ENCODE measurements around the gene PID1. TPM values are rescaled to one million over a fixed set of nuclear protein-coding genes. Genes with fewer than 3 reads are reported as not detected.

Gene PID1
- total RNA-seq, 1 experiment from 2014 or later: 2.9 TPM

- Histone ChIP-seq H3K27me3 (ENCODE audit: control insufficient read depth, insufficient read depth, low read length) (no peaks in the 10 kb centered on the region), H3K27ac (ENCODE audit: low read length) (no peak overlapping the region), H3K4me1 (ENCODE audit: control insufficient read depth, insufficient read depth, low read length) (no peaks in the 10 kb centered on the region; the same call in 1 of the 2 replicates), H3K9me3 (ENCODE audit: control insufficient read depth, insufficient read depth, low read depth, low read length) (no peaks in the 10 kb centered on the region), H3K4me3 (ENCODE audit: low read depth in 2 of 2, low read length in 2 of 2) (no peak overlapping the region), H3K36me3 (ENCODE audit: control insufficient read depth, insufficient read depth, low read length) (no peaks in the 10 kb centered on the region)
- no peak for ATAC-seq
- no peak for DNase-seq (ENCODE audit: low read depth, low spot score)
- ChIA-PET POLR2A (no interaction called here), CTCF (no interaction called here)
- TF ChIP-seq POLR2AphosphoS5 (IDR thresholded peaks at IDR 0.05; ENCODE audit: low read depth, low read length) (no peak), CTCF (IDR thresholded peaks at IDR 0.05) (no peak), TCF7L2 (IDR thresholded peaks at IDR 0.05; ENCODE audit: low read depth, low read length) (no peak), REST (IDR thresholded peaks at IDR 0.05; ENCODE audit: insufficient read depth in 1 of 2, low read depth in 2 of 2, low read length in 1 of 2) (no peak), SIN3A (IDR thresholded peaks at IDR 0.05; ENCODE audit: borderline replicate concordance, insufficient read depth, low read depth, low read length) (no peak)
- intact Hi-C loops (cut with micrococcal nuclease; ENCODE audit: unreplicated experiment): no loop called here
- in situ Hi-C loops (cut with HindIII; ENCODE audit: low pct_unique_long_range_greater_than_20kb, low sequenced_read_pairs): no loop called here
- no TSS peak for BruUV-seq (replicated peaks)
Measured at GRCh38 chr2:229160180-229160579, 110.9 kb downstream of the PID1 start.

DNA sequence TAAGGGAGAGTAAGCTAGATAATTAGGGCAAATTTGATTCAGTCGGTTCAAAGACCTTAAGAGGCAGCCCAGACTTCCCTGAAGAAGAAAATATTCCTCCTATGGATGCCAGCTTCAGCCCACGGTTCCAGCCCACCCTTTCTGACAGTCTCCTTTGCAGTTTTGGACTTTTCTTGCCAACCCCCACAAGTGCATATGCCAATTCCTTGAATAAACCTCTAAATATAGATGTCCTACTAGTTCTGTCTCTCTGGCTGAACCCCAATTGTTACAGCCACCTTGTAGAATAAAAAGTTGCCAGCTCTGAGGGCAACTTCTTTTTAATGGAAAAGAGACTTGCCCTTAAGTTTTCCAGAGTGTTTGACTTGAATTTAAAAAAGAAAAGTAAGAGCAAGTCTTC, 111.7 kb downstream of the PID1 start:
- POLR2A ChIA-PET: no interaction called here
- in situ Hi-C loops (cut with HindIII; ENCODE audit: low pct_unique_long_range_greater_than_20kb, low sequenced_read_pairs) (no loop called here), intact Hi-C loops (cut with micrococcal nuclease; ENCODE audit: unreplicated experiment) (no loop called here)
- ATAC-seq (no peak), DNase-seq (ENCODE audit: low read depth, low spot score) (no peak)
- H3K36me3 ChIP-seq (ENCODE audit: control insufficient read depth, insufficient read depth, low read length): no peaks in the 10 kb centered on the region
- H3K4me1 ChIP-seq (ENCODE audit: control insufficient read depth, insufficient read depth, low read length): no peaks in the 10 kb centered on the region; the same call in 1 of the 2 replicates
- CTCF ChIA-PET: no interaction called here
- no peak overlapping the region for H3K27ac ChIP-seq (ENCODE audit: low read length)
- H3K9me3 ChIP-seq (ENCODE audit: control insufficient read depth, insufficient read depth, low read depth, low read length): no peaks in the 10 kb centered on the region
- BruUV-seq (replicated peaks): no TSS peak
- no peak overlapping the region for H3K4me3 ChIP-seq (ENCODE audit: low read depth in 2 of 2, low read length in 2 of 2)
- no peaks in the 10 kb centered on the region for H3K27me3 ChIP-seq (ENCODE audit: control insufficient read depth, insufficient read depth, low read length)
- no peak for TF ChIP-seq REST (IDR thresholded peaks at IDR 0.05; ENCODE audit: insufficient read depth in 1 of 2, low read depth in 2 of 2, low read length in 1 of 2)
- no peak for TF ChIP-seq SIN3A (IDR thresholded peaks at IDR 0.05; ENCODE audit: borderline replicate concordance, insufficient read depth, low read depth, low read length)
- TF ChIP-seq POLR2AphosphoS5 (IDR thresholded peaks at IDR 0.05; ENCODE audit: low read depth, low read length): no peak
- TF ChIP-seq TCF7L2 (IDR thresholded peaks at IDR 0.05; ENCODE audit: low read depth, low read length): no peak
- no peak for TF ChIP-seq CTCF (IDR thresholded peaks at IDR 0.05)

Data from Panc1 (cell line).